ENCODE results near the gene NOL8.

DNA sequence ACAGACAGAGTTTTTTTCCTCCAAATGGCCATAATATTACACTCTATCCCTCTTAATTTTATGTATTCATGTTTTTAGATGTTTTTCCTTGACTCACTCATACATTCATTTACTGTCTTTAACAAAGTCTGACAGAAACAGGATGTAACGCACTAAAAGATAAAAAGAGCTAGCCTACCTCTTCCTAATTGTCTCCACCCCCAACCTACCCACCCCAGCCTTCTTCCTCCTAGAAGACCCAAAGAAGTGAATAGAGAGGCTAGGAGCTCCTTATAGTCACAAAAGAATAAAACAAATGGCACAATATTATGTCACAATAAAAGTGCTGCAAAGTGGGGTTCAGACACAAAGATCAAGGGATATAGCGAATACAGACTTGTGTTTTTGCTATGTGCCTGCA is 719 bp downstream of the NOL8 start:
- TF ChIP-seq, protein P1, sequence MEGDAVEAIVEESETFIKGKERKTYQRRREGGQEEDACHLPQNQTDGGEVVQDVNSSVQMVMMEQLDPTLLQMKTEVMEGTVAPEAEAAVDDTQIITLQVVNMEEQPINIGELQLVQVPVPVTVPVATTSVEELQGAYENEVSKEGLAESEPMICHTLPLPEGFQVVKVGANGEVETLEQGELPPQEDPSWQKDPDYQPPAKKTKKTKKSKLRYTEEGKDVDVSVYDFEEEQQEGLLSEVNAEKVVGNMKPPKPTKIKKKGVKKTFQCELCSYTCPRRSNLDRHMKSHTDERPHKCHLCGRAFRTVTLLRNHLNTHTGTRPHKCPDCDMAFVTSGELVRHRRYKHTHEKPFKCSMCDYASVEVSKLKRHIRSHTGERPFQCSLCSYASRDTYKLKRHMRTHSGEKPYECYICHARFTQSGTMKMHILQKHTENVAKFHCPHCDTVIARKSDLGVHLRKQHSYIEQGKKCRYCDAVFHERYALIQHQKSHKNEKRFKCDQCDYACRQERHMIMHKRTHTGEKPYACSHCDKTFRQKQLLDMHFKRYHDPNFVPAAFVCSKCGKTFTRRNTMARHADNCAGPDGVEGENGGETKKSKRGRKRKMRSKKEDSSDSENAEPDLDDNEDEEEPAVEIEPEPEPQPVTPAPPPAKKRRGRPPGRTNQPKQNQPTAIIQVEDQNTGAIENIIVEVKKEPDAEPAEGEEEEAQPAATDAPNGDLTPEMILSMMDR (IDR thresholded peaks at IDR 0.05 in 8 of 11, conservative IDR thresholded peaks at IDR 0.05 in 3 of 11), result no peak
- TF ChIP-seq POLR2A (IDR thresholded peaks at IDR 0.05) (no peak), POLR2AphosphoS5 (IDR thresholded peaks at IDR 0.05) (no peak)
